Endodermal cell (in vitro differentiated cells): Measurements from ENCODE around the gene VAC14. TPM values are rescaled to one million over a fixed set of nuclear protein-coding genes. Genes with fewer than 3 reads are reported as not detected.
"Not testable (repeated sequence)": the region's sequence is repeated elsewhere in the genome, so short reads cannot be mapped to it uniquely, and the experiment has no call there.

ENCODE experiments used
- DNase-seq: peaks from one replicate; pipeline ENCODE4 v3.0.0-alpha.2; 2017
- H3K27ac ChIP-seq: 2 replicates; pipeline ENCODE4 v1.5.1; 2013; ENCODE audit warnings: mild to moderate bottlenecking, low read depth, low read length, moderate library complexity
- H3K27me3 ChIP-seq: 2 replicates; pipeline ENCODE4 v1.6.1; 2013; ENCODE audit warnings: mild to moderate bottlenecking, low read length, moderate library complexity; ENCODE audit not compliant: insufficient read depth, control insufficient read depth, poor library complexity, severe bottlenecking
- H3K36me3 ChIP-seq: 2 replicates; pipeline ENCODE4 v1.7.0; 2013; ENCODE audit warnings: mild to moderate bottlenecking, low read length, moderate library complexity; ENCODE audit not compliant: control insufficient read depth, insufficient read depth
- H3K4me1 ChIP-seq: one replicate; pipeline ENCODE4 v1.7.0; 2013; ENCODE audit warnings: low read length; ENCODE audit not compliant: control insufficient read depth, insufficient read depth
- H3K4me3 ChIP-seq: 2 replicates; pipeline ENCODE4 v1.5.1; 2013; ENCODE audit warnings: mild to moderate bottlenecking, low read length, moderate library complexity
- H3K9ac ChIP-seq: 2 replicates; pipeline ENCODE4 v1.6.1; 2013; ENCODE audit warnings: mild to moderate bottlenecking, low read length, moderate library complexity; ENCODE audit not compliant: poor library complexity, severe bottlenecking; ENCODE audit errors: extremely low read depth
- H3K9me3 ChIP-seq: 2 replicates; pipeline ENCODE4 v1.6.1; 2013; ENCODE audit warnings: mild to moderate bottlenecking, low read length, moderate library complexity; ENCODE audit not compliant: control insufficient read depth
- H3K27ac Mint-ChIP-seq: 2 replicates; pipeline ENCODE4 v1.8.0; 2020; ENCODE audit warnings: mixed read lengths
- H3K27me3 Mint-ChIP-seq: 2 replicates; pipeline ENCODE4 v1.8.0; 2021; ENCODE audit warnings: mild to moderate bottlenecking, mixed read lengths; ENCODE audit not compliant: insufficient read depth
- H3K36me3 Mint-ChIP-seq: 2 replicates; pipeline ENCODE4 v1.8.0; 2020; ENCODE audit warnings: low read depth, mixed read lengths
- H3K4me1 Mint-ChIP-seq: 2 replicates; pipeline ENCODE4 v1.8.0; 2020; ENCODE audit warnings: mixed read lengths
- H3K4me3 Mint-ChIP-seq: 2 replicates; pipeline ENCODE4 v1.8.0; 2020; ENCODE audit warnings: mild to moderate bottlenecking, moderate library complexity, mixed read lengths
- H3K9me3 Mint-ChIP-seq: 2 replicates; pipeline ENCODE4 v1.8.0; 2020; ENCODE audit warnings: mild to moderate bottlenecking, mixed read lengths
- CTCF ChIP-seq: fragments of 200-600 bp; sonication (generic); conservative IDR thresholded peaks from 2 replicates; pipeline ENCODE4 v1.5.0; 2021; ENCODE audit warnings: antibody characterized with exemption, mild to moderate bottlenecking
- WGBS, 2 experiments: methylation state at CpG; one replicate each; pipeline versions ENCODE4 v1.1.5 to v1.1.7; 2013; ENCODE audit warnings: missing lambda C conversion rate in 2 of 2, mixed read lengths in 1 of 2; ENCODE audit not compliant: insufficient coverage in 1 of 2, insufficient read length in 1 of 2; 5-methylcytosine and 5-hydroxymethylcytosine counted together
- total RNA-seq, 2 donors: library from RNA; stranded (reverse); fragmentation: NEBNext Ultra II Directional in 1 of 2; extraction: Animal tissue kit (Norgen Biotek cat#: 25700) in 1 of 2; gene quantifications; 2 replicates in 1 of 2; 3 replicates in 1 of 2; pipeline ENCODE4 v1.2.1, GENCODE V29; 2021

Gene VAC14
- total RNA-seq, 2 donors from 2014 or later = 47.5 to 48.7 TPM

- peaks cover 10% of the 10 kb centered on the region for H3K9me3 Mint-ChIP-seq
- no peak for TF ChIP-seq CTCF
- WGBS, 2 experiments = 95 to 97% methylated on average over 5 to 6 of the region's 6 CpGs
- Histone ChIP-seq H3K27me3 (no peaks in the 10 kb centered on the region), H3K4me1 (no peaks in the 10 kb centered on the region), H3K36me3 (peaks cover 13% of the 10 kb centered on the region), H3K9me3 (no peaks in the 10 kb centered on the region), H3K9ac (no peak overlapping the region), H3K27ac (no peak overlapping the region), H3K4me3 (no peak overlapping the region)
- H3K36me3 Mint-ChIP-seq = peaks cover 29% of the 10 kb centered on the region
- H3K27ac Mint-ChIP-seq = no peak overlapping the region
- H3K4me3 Mint-ChIP-seq = no peak overlapping the region
- peaks cover 14% of the 10 kb centered on the region for H3K4me1 Mint-ChIP-seq
- no peaks in the 10 kb centered on the region for H3K27me3 Mint-ChIP-seq
- DNase-seq = no peak
Measured at GRCh38 chr16:70745536-70746025, 55.4 kb downstream of the VAC14 start.

- Histone ChIP-seq H3K27ac (no peak overlapping the region), H3K27me3 (no peaks in the 10 kb centered on the region), H3K4me3 (no peak overlapping the region), H3K4me1 (no peaks in the 10 kb centered on the region), H3K9me3 (no peaks in the 10 kb centered on the region), H3K36me3 (peaks cover 13% of the 10 kb centered on the region), H3K9ac (no peak overlapping the region)
- DNase-seq = no peak
- Mint-ChIP-seq H3K27ac (no peak overlapping the region), H3K4me3 (no peak overlapping the region), H3K4me1 (peaks cover 11% of the 10 kb centered on the region), H3K27me3 (no peaks in the 10 kb centered on the region), H3K9me3 (peaks cover 10% of the 10 kb centered on the region), H3K36me3 (peaks cover 29% of the 10 kb centered on the region)
- no peak for TF ChIP-seq CTCF
- WGBS, 2 experiments = 96 to 97% methylated on average over 3 to 9 of the region's 9 CpGs
Measured at GRCh38 chr16:70744366-70744765, 56.6 kb downstream of the VAC14 start.

GRCh38 chr16:70743791-70744190 lies 57.2 kb downstream of the VAC14 start:
- WGBS, 2 experiments = 96 to 100% methylated on average over 10 of the region's 10 CpGs
- H3K9ac ChIP-seq = no peak overlapping the region
- Mint-ChIP-seq H3K9me3 (peaks cover 10% of the 10 kb centered on the region), H3K27me3 (no peaks in the 10 kb centered on the region), H3K36me3 (peaks cover 29% of the 10 kb centered on the region), H3K27ac (no peak overlapping the region), H3K4me1 (peaks cover 11% of the 10 kb centered on the region), H3K4me3 (no peak overlapping the region)
- TF ChIP-seq CTCF = no peak
- peaks cover 13% of the 10 kb centered on the region for H3K36me3 ChIP-seq
- H3K4me3 ChIP-seq = no peak overlapping the region
- no peak for DNase-seq
- no peak overlapping the region for H3K27ac ChIP-seq
- no peaks in the 10 kb centered on the region for H3K27me3 ChIP-seq
- H3K4me1 ChIP-seq = no peaks in the 10 kb centered on the region
- no peaks in the 10 kb centered on the region for H3K9me3 ChIP-seq

- not testable (repeated sequence) for DNase-seq, H3K9me3 ChIP-seq, H3K27me3 ChIP-seq, H3K27ac ChIP-seq, H3K4me3 ChIP-seq, H3K27me3 Mint-ChIP-seq, H3K27ac Mint-ChIP-seq, H3K4me1 ChIP-seq, H3K4me3 Mint-ChIP-seq, H3K9ac ChIP-seq
- H3K36me3 ChIP-seq = peaks cover 13% of the 10 kb centered on the region
- peaks cover 13% of the 10 kb centered on the region for H3K4me1 Mint-ChIP-seq
- peaks cover 30% of the 10 kb centered on the region for H3K36me3 Mint-ChIP-seq
- peaks cover 10% of the 10 kb centered on the region for H3K9me3 Mint-ChIP-seq
- 96 to 98% methylated on average over 8 to 9 of the region's 9 CpGs for WGBS, 2 experiments
Measured at GRCh38 chr16:70742967-70743366, 58.0 kb downstream of the VAC14 start.
